Measurements from ENCODE around the gene LRP10. TPM values are rescaled to one million over a fixed set of nuclear protein-coding genes. Genes with fewer than 3 reads are reported as not detected.
A peak's percentile ranks its signal among the peaks of the same experiment; 100 is the strongest.
"Not testable (repeated sequence)": the region's sequence is repeated elsewhere in the genome, so short reads cannot be mapped to it uniquely, and the experiment has no call there.

LRP10 gene, protein sequence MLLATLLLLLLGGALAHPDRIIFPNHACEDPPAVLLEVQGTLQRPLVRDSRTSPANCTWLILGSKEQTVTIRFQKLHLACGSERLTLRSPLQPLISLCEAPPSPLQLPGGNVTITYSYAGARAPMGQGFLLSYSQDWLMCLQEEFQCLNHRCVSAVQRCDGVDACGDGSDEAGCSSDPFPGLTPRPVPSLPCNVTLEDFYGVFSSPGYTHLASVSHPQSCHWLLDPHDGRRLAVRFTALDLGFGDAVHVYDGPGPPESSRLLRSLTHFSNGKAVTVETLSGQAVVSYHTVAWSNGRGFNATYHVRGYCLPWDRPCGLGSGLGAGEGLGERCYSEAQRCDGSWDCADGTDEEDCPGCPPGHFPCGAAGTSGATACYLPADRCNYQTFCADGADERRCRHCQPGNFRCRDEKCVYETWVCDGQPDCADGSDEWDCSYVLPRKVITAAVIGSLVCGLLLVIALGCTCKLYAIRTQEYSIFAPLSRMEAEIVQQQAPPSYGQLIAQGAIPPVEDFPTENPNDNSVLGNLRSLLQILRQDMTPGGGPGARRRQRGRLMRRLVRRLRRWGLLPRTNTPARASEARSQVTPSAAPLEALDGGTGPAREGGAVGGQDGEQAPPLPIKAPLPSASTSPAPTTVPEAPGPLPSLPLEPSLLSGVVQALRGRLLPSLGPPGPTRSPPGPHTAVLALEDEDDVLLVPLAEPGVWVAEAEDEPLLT
- polyA plus RNA-seq (2013, experiment 1 of 2): 64.8 TPM
- 49.4 TPM for polyA plus RNA-seq (2013, experiment 2 of 2)

DNA sequence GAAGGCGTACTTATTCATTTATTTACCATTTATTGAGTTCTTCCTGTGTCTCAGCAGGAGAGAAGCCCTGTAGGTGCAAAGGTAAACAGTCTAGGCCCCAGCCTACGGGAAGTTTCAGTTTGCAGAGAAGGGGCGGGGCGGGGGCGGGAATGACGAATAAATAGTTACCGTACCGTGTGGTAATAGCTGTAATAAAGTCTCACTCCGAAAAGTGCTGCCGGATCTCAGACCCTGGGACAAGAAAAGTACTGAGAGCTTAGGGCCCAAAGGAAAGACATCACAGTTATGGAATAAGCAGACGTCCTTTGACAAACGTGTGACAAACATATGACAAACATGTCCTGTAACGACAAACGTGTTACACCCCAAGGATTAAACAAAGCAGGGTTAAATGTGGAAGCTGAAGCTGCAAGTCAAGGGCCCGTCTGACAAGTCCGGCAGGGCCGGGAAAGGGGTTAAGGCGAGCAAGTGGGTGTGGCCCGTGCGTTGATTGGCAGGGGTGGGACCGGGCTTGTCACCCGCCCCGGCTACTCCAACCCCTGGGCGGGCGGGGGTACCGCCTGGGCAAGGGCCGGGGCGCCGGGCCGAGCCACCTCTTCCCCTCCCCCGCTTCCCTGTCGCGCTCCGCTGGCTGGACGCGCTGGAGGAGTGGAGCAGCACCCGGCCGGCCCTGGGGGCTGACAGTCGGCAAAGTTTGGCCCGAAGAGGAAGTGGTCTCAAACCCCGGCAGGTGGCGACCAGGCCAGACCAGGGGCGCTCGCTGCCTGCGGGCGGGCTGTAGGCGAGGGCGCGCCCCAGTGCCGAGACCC, at the start of gene LRP10:
Gene LRP10, plus strand, starts transcription at position 517 of the 809 bp plus-strand sequence. CDS start 564 bp downstream, outside the sequence.
- H3K36me3 ChIP-seq (ENCODE audit: control insufficient read depth, insufficient read depth, low read length): peaks cover 34% of the 10 kb centered on the region
- 0% methylated on average over 38 to 42 of the region's 50 CpGs for WGBS, 2 experiments (ENCODE audit: insufficient coverage in 2 of 2)
- no peaks in the 10 kb centered on the region for H3K4me1 ChIP-seq (ENCODE audit: control insufficient read depth, insufficient read depth, low read length, poor library complexity, severe bottlenecking)
- peak within 1 kb of the TSS; percentile 86 for H3K27ac ChIP-seq (ENCODE audit: low read depth, low read length, severe bottlenecking)
- peak within 1 kb of the TSS; percentile 90 for H3K4me3 ChIP-seq (ENCODE audit: extremely low read depth, insufficient read depth, low read length, poor library complexity, severe bottlenecking)
- H3K9me3 ChIP-seq (ENCODE audit: control insufficient read depth, low read length): no peaks in the 10 kb centered on the region

DNA sequence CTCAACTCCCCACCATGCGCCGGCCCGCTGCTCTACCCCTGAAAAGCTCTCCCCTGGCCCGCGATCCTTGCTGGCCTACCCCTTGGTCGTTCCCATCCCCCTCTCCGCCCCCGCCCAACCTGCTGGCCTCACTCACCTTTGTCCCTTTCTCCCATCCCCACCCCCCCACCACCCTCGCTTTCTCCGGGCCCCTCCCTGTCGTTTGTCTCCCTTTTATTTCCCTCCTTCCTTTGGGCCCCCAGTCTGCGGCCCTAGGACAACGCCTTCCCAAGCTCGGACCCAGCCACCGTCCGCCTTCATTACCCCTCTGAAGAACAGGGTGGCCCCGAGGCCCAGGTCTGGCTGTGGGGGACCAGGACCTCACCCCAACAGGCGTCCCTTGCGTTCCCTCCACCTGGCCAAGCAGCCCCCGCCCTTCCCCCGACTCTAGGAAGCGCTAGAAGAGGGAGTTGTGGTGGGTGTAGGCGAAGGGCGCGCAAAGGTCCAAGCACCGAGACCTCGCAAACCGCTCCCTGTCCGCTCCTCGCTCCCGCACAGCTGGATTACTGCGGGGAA, 49.4 kb upstream of the LRP10 start:
- Histone ChIP-seq H3K4me1 (ENCODE audit: control insufficient read depth, insufficient read depth, low read length, poor library complexity, severe bottlenecking) (peaks cover 53% of the 10 kb centered on the region), H3K36me3 (ENCODE audit: control insufficient read depth, insufficient read depth, low read length) (no peaks in the 10 kb centered on the region), H3K4me3 (ENCODE audit: extremely low read depth, insufficient read depth, low read length, poor library complexity, severe bottlenecking) (peak overlapping the region; percentile 24), H3K9me3 (ENCODE audit: control insufficient read depth, low read length) (no peaks in the 10 kb centered on the region), H3K27ac (ENCODE audit: low read depth, low read length, severe bottlenecking) (peak overlapping the region; percentile 83)
- WGBS, 2 experiments (ENCODE audit: insufficient coverage in 2 of 2): 12 to 18% methylated on average over 18 to 20 of the region's 32 CpGs

DNA sequence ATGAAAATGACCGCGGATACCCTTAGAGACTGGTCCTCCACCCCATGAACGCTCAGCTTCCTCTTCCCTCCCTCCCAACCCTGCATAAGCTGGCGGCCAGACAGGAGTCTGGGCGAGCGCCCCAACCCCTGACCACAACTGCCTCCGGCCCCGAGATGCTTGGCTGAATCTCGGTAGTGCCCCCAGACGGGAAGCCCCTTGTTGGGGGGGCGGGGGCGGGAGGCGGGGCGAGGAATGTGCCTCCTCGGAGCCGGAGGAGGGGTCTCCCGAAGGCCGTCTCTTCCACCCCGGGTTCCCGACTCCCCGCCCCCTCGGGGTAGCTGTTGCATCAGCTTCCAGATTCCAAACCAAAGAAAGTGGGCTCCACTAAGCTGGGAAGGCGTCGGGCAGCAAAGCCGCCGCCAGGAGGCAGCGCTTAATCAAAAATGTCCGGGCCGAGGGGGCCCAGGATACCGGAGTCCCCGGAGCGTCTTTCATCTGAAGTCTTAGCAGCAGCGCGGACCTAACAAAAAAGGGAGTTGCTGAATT, 48.9 kb upstream of the LRP10 start:
- H3K27ac ChIP-seq (ENCODE audit: low read depth, low read length, severe bottlenecking): peak overlapping the region; percentile 83
- WGBS, 2 experiments (ENCODE audit: insufficient coverage in 2 of 2): 0 to 1% methylated on average over 17 to 26 of the region's 34 CpGs

DNA sequence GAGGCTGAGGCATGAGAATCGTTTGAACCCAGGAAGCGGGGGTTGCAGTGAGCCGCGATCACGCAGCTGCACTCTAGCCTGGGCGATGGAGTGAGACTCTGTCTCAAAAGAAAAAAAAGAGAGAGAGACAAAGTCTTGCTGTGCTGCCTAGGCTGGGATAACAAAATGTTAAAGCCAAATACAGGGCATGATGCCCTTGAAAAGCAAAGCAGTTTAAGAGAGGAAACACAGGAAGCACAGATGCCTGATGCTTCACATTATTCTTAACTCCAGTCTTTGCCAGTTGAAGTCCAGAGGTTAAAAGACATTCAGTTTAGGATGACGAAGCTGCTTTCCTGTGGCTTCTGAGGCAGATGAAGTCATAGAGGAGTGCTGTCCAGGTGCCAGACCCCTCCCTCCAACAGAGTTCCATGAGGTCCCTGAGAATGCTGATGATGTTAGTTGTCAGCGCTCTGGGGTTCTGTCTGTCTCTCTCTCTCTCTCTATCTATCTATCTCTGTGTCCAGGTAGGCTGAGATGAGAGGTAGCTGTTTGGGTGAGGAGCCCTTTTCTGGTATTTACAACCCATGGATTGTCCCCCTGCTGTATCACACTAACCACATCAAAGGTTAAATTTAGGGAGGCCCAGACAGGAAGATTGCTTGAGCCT, 46.7 kb upstream of the LRP10 start:
- H3K36me3 ChIP-seq (ENCODE audit: control insufficient read depth, insufficient read depth, low read length): no peaks in the 10 kb centered on the region
- H3K4me1 ChIP-seq (ENCODE audit: control insufficient read depth, insufficient read depth, low read length, poor library complexity, severe bottlenecking): peaks cover 38% of the 10 kb centered on the region
- no peaks in the 10 kb centered on the region for H3K9me3 ChIP-seq (ENCODE audit: control insufficient read depth, low read length)
- no peak overlapping the region for H3K4me3 ChIP-seq (ENCODE audit: extremely low read depth, insufficient read depth, low read length, poor library complexity, severe bottlenecking)
- 84 to 85% methylated on average over 6 to 7 of the region's 8 CpGs for WGBS, 2 experiments (ENCODE audit: insufficient coverage in 2 of 2)
- H3K27ac ChIP-seq (ENCODE audit: low read depth, low read length, severe bottlenecking): peak overlapping the region; percentile 13

More for the DNA sequence above, 48.9 kb upstream of the LRP10 start:
- peaks cover 51% of the 10 kb centered on the region for H3K4me1 ChIP-seq (ENCODE audit: control insufficient read depth, insufficient read depth, low read length, poor library complexity, severe bottlenecking)
- H3K36me3 ChIP-seq (ENCODE audit: control insufficient read depth, insufficient read depth, low read length): no peaks in the 10 kb centered on the region
- H3K4me3 ChIP-seq (ENCODE audit: extremely low read depth, insufficient read depth, low read length, poor library complexity, severe bottlenecking): peak overlapping the region; percentile 24
- no peaks in the 10 kb centered on the region for H3K9me3 ChIP-seq (ENCODE audit: control insufficient read depth, low read length)

DNA sequence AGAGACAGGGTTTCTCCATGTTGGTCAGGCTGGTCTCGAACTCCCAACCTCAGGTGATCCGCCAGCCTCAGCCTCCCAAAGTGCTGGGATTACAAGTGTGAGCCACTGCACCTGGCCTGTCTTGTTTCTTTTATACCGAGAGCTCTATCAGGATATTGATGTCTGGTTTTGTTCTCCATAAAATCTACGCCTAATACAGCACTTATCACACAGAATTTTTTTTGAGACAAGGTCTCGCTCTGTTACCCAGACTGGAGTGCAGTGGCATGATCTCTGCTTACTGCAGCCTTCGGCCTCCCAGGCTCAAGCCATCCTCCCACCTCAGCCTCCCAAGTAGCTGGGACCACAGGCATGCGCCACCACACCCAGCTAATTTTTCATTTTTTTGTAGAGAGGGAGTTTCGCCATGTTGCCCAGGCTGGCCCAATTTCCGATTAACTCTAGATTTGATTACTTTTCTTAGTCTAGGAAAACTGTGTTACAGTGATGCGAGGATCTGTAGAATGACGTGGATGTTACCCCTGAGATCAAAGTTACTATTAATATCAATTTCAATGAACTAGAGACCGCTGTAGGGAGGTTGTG, 42.4 kb upstream of the LRP10 start:
- H3K4me3 ChIP-seq (ENCODE audit: extremely low read depth, insufficient read depth, low read length, poor library complexity, severe bottlenecking): peak overlapping the region; percentile 86
- whole genome bisulfite sequencing, 2 experiments (ENCODE audit: insufficient coverage in 2 of 2): 81 to 86% methylated on average over 6 to 8 of the region's 12 CpGs

DNA sequence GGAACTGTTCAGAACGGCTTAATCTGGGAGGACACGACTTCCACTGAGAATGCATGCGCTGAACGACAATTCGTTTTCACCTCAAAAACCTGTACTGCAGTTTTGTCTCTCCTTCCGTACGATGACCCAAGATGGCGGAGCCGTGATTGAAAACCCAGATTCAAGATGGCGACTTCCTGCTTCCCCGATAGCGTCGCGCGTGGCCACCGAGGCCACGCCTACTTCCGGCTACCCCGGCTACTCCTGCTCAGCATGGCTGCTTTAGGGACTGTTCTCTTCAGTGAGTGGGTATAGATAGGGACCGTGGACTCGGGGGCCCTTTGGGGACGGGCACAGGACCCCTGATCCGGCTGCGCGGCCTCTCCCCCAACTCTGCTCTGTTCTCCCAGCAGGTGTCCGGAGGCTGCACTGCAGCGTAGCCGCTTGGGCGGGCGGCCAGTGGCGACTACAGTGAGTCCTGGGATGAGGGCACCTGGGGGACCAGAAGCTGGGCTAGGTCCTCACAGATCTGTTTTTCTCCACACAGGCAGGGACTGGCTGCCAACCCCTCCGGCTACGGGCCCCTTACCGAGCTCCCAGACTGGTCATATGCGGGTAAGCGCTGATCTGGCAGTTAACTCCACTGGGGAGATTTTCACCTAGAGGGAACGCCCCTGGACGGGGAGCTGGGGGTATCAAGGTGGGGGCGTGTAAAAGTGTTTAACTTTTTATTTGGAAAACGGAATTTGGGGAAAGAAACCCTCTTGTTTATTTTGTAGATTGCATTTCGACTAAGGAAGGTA, 41.7 kb upstream of the LRP10 start, which contains the start of gene MRPL52:
Gene MRPL52, plus strand, starts transcription at position 227 of the 782 bp plus-strand sequence. Its CDS starts 26 bp downstream, at position 253.
- Histone ChIP-seq H3K4me1 (ENCODE audit: control insufficient read depth, insufficient read depth, low read length, poor library complexity, severe bottlenecking) (peaks cover 7% of the 10 kb centered on the region), H3K9me3 (ENCODE audit: control insufficient read depth, low read length) (no peaks in the 10 kb centered on the region), H3K4me3 (ENCODE audit: extremely low read depth, insufficient read depth, low read length, poor library complexity, severe bottlenecking) (peak within 1 kb of the TSS; percentile 86), H3K27ac (ENCODE audit: low read depth, low read length, severe bottlenecking) (peak within 1 kb of the TSS; percentile 23), H3K36me3 (ENCODE audit: control insufficient read depth, insufficient read depth, low read length) (peaks cover 34% of the 10 kb centered on the region)
- WGBS, 2 experiments (ENCODE audit: insufficient coverage in 2 of 2): 2% methylated on average over 33 to 38 of the region's 41 CpGs

More for the DNA sequence above, 42.4 kb upstream of the LRP10 start:
- Histone ChIP-seq H3K27ac (ENCODE audit: low read depth, low read length, severe bottlenecking) (peak overlapping the region; percentile 23), H3K4me1 (ENCODE audit: control insufficient read depth, insufficient read depth, low read length, poor library complexity, severe bottlenecking) (peaks cover 14% of the 10 kb centered on the region), H3K36me3 (ENCODE audit: control insufficient read depth, insufficient read depth, low read length) (peaks cover 27% of the 10 kb centered on the region)
- H3K9me3 ChIP-seq (ENCODE audit: control insufficient read depth, low read length): not testable (repeated sequence)

DNA sequence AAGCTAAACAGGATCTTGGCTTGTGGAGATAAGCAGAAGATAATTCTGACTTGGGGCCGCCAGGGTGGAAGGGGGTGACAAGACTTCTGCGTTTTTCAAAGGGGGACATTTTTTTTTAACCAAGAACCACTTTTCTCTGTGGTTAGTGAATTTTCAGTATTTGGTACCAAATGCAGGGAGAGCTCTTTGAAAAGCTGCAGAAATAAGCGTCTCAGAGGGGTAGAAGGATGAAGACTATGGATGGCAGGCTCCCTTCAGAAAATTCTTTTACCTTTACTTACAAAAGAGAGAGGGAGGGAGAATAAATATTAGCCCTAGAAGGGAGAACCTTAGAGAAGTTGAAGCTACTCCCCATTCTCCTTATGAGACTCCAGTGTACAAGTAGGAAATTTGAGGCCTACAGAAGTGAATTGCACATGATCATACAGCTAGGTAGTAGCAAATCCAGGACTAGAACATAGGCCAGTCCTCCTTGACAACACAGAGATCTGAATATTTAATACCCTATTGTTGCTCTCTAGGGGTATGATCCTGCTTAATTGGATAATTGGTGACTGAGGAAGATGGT, 41.0 kb upstream of the LRP10 start:
- Histone ChIP-seq H3K4me1 (ENCODE audit: control insufficient read depth, insufficient read depth, low read length, poor library complexity, severe bottlenecking) (peaks cover 8% of the 10 kb centered on the region), H3K27ac (ENCODE audit: low read depth, low read length, severe bottlenecking) (no peak overlapping the region), H3K9me3 (ENCODE audit: control insufficient read depth, low read length) (no peaks in the 10 kb centered on the region), H3K4me3 (ENCODE audit: extremely low read depth, insufficient read depth, low read length, poor library complexity, severe bottlenecking) (peak overlapping the region; percentile 86), H3K36me3 (ENCODE audit: control insufficient read depth, insufficient read depth, low read length) (peaks cover 40% of the 10 kb centered on the region)
- 40 to 58% methylated on average over 1 to 2 of the region's 3 CpGs for whole genome bisulfite sequencing, 2 experiments (ENCODE audit: insufficient coverage in 2 of 2)

DNA sequence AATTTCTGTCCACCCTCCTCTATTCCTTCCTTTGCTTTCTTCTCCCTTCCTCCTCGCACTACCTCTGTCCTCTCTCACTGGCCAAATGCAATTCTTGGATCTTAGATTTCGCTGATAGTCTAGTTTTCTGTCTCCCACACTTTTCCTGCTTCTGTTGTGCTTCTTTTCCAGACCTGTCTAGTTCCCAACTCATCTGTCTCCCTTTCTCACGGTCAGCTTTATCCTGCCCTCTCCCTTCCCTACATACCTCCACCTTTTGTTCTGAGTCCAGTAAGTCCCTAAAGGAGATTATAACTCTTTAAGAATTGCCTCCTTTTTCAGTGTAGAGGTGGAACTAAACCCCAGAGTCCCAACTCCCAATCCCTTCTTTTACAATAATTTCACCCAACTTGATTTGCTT, 36.0 kb upstream of the LRP10 start:
- 86 to 93% methylated on average over 3 of the region's 3 CpGs for WGBS, 2 experiments (ENCODE audit: insufficient coverage in 2 of 2)
- no peaks in the 10 kb centered on the region for H3K9me3 ChIP-seq (ENCODE audit: control insufficient read depth, low read length)
- peaks cover 34% of the 10 kb centered on the region for H3K4me1 ChIP-seq (ENCODE audit: control insufficient read depth, insufficient read depth, low read length, poor library complexity, severe bottlenecking)
- H3K4me3 ChIP-seq (ENCODE audit: extremely low read depth, insufficient read depth, low read length, poor library complexity, severe bottlenecking): peak overlapping the region; percentile 92
- peaks cover 70% of the 10 kb centered on the region for H3K36me3 ChIP-seq (ENCODE audit: control insufficient read depth, insufficient read depth, low read length)
- H3K27ac ChIP-seq (ENCODE audit: low read depth, low read length, severe bottlenecking): peak overlapping the region; percentile 86

Measured in mesodermal cell (in vitro differentiated cells).